ENCODE measurements around the gene KRTAP4-16. TPM values are rescaled to one million over a fixed set of nuclear protein-coding genes. Genes with fewer than 3 reads are reported as not detected.
"Not testable (repeated sequence)": the region's sequence is repeated elsewhere in the genome, so short reads cannot be mapped to it uniquely, and the experiment has no call there.

The KRTAP4-16 gene
- total and polyA plus RNA-seq, 2 donors (not counting 1 experiment from before 2014, with no cell fraction given) = not detected

DNA sequence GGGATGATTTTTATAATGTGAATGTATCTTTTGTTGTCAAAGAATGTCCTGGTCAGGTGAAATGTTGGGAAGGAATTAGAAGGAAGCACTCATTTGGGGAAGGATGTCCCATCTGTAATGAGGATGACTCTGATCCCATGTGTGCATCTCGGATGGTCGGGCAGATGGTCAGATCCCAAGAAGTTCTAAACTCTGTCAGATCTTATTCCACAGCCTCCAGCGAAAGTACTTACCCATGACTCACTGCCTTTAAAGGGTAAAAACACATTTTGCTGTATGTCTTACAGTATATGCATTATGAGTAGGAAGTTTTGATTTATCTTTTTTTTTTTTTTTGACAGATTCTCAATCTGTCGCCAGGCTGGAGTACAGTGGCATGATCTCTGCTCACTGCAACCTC is 16.7 kb upstream of the KRTAP4-16 start:
- Histone ChIP-seq H4K20me1 (ENCODE audit: control insufficient read depth, insufficient read depth, low read length, poor library complexity, severe bottlenecking) (no peaks in the 10 kb centered on the region), H3K27ac (ENCODE audit: low read length in 2 of 2) (peak overlapping the region in 1 of 2 donors; percentile 20), H3K4me3 (ENCODE audit: control extremely low read depth in 1 of 5, extremely low read depth in 1 of 5, insufficient read depth in 1 of 5, low read depth in 2 of 5, low read length in 4 of 5) (no peak overlapping the region), H3K9ac (ENCODE audit: low read length) (no peak overlapping the region), H3K36me3 (replicated peaks in 1 of 2; ENCODE audit: control extremely low read depth in 1 of 2, control insufficient read depth in 1 of 2, extremely low read depth in 1 of 2, insufficient read depth in 2 of 2, low read length in 1 of 2) (no peaks in the 10 kb centered on the region), H3K9me3 (ENCODE audit: control extremely low read depth in 1 of 3, control insufficient read depth in 2 of 3, insufficient read depth in 1 of 3, low read length in 2 of 3) (peaks cover 0 to 13% (median 7%) of the 10 kb centered on the region in 3 donors), H3K4me2 (replicated peaks; ENCODE audit: low read depth, low read length, poor library complexity, severe bottlenecking) (no peak overlapping the region), H2AFZ (ENCODE audit: insufficient read depth, low read depth, low read length, poor library complexity, severe bottlenecking) (no peak overlapping the region), H3K27me3 (replicated peaks in 1 of 4; ENCODE audit: control extremely low read depth in 1 of 4, control insufficient read depth in 3 of 4, insufficient read depth in 4 of 4, low read length in 3 of 4) (no peaks in the 10 kb centered on the region), H3K4me1 (ENCODE audit: control insufficient read depth in 2 of 2, insufficient read depth in 2 of 2, low read length in 2 of 2) (peaks cover 56 to 71% of the 10 kb centered on the region in 2 donors), H3K79me2 (ENCODE audit: control insufficient read depth, insufficient read depth, low read length) (no peaks in the 10 kb centered on the region)
- CTCF ChIA-PET = no interaction called here
- ATAC-seq (ENCODE audit: low read depth) = no peak
- TF ChIP-seq, protein P1, sequence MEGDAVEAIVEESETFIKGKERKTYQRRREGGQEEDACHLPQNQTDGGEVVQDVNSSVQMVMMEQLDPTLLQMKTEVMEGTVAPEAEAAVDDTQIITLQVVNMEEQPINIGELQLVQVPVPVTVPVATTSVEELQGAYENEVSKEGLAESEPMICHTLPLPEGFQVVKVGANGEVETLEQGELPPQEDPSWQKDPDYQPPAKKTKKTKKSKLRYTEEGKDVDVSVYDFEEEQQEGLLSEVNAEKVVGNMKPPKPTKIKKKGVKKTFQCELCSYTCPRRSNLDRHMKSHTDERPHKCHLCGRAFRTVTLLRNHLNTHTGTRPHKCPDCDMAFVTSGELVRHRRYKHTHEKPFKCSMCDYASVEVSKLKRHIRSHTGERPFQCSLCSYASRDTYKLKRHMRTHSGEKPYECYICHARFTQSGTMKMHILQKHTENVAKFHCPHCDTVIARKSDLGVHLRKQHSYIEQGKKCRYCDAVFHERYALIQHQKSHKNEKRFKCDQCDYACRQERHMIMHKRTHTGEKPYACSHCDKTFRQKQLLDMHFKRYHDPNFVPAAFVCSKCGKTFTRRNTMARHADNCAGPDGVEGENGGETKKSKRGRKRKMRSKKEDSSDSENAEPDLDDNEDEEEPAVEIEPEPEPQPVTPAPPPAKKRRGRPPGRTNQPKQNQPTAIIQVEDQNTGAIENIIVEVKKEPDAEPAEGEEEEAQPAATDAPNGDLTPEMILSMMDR (IDR thresholded peaks at IDR 0.05) = no peak
- no peak for TF ChIP-seq EZH2 (IDR thresholded peaks at IDR 0.05; ENCODE audit: borderline replicate concordance, insufficient read depth, low read depth, low read length, poor library complexity, severe bottlenecking)
- H3K9me3 Mint-ChIP-seq (ENCODE audit: insufficient read depth) = no peaks in the 10 kb centered on the region
- intact Hi-C loops (cut with micrococcal nuclease) = loop anchor here (5.0 kb wide), 1 partner anchor 59 kb away; the partner anchor contains the start of gene KRTAP4-2
- H3K4me3 Mint-ChIP-seq = no peak overlapping the region
- peaks cover 8% of the 10 kb centered on the region for H3K27me3 Mint-ChIP-seq
- H3K4me1 Mint-ChIP-seq = peaks cover 40% of the 10 kb centered on the region
- no CpG with 5 or more reads among the region's 4 CpGs for WGBS (ENCODE audit: insufficient coverage)
- no peak overlapping the region for H3K27ac Mint-ChIP-seq
- POLR2A ChIA-PET = no interaction called here
- no peak for DNase-seq

DNA sequence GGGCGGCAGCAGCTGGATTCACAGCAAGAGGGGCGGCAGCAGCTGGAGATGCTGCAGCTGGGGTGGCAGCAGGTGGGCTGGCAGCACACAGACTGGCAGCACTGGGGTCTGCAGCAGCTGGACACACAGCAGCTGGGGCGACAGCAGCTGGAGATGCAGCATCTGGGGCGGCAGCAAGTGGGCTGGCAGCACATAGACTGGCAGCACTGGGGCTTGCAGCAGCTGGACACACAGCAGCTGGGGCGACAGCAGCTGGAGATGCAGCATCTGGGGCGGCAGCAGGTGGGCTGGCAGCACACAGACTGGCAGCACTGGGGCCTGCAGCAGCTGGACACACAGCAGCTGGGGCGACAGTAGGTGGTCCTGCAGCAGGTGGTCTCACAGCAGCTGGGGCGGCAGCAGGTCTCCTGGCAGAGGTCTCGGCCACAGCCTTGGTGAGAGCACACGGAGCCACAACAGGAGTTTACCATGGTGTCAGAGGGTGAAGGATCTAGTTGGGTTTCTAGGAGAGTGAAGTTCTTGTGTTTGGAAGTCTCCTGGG is 15.9 kb upstream of the KRTAP4-16 start, which contains the start of gene KRTAP4-11:
Gene KRTAP4-11 (minus strand): TSS at position 528 of the 541 bp plus-strand sequence. CDS start 58 bp downstream, at position 470.
- Histone ChIP-seq H3K4me1 (ENCODE audit: control insufficient read depth in 2 of 2, insufficient read depth in 2 of 2, low read length in 2 of 2) (peaks cover 50 to 63% of the 10 kb centered on the region in 2 donors), H3K9me3 (ENCODE audit: control extremely low read depth in 1 of 3, control insufficient read depth in 2 of 3, insufficient read depth in 1 of 3, low read length in 2 of 3) (peaks cover 0 to 13% (median 7%) of the 10 kb centered on the region in 3 donors), H3K27ac (ENCODE audit: low read length in 2 of 2) (peak within 1 kb of the TSS; percentile 67 to 76)
- intact Hi-C loops (cut with micrococcal nuclease) = loop anchor here (5.0 kb wide), 1 partner anchor 59 kb away; the partner anchor contains the start of gene KRTAP4-2
- H3K27me3 Mint-ChIP-seq; ATAC-seq (ENCODE audit: low read depth); H2AFZ ChIP-seq (ENCODE audit: insufficient read depth, low read depth, low read length, poor library complexity, severe bottlenecking); H3K4me2 ChIP-seq (replicated peaks; ENCODE audit: low read depth, low read length, poor library complexity, severe bottlenecking); H3K4me3 ChIP-seq (ENCODE audit: control extremely low read depth in 1 of 5, extremely low read depth in 1 of 5, insufficient read depth in 1 of 5, low read depth in 2 of 5, low read length in 4 of 5); H3K36me3 ChIP-seq (replicated peaks in 1 of 2; ENCODE audit: control extremely low read depth in 1 of 2, control insufficient read depth in 1 of 2, extremely low read depth in 1 of 2, insufficient read depth in 2 of 2, low read length in 1 of 2); CTCF ChIA-PET; H3K9me3 Mint-ChIP-seq (ENCODE audit: insufficient read depth); H3K4me3 Mint-ChIP-seq; H3K27me3 ChIP-seq (replicated peaks in 1 of 4; ENCODE audit: control extremely low read depth in 1 of 4, control insufficient read depth in 3 of 4, insufficient read depth in 4 of 4, low read length in 3 of 4); POLR2A ChIA-PET; DNase-seq; H4K20me1 ChIP-seq (ENCODE audit: control insufficient read depth, insufficient read depth, low read length, poor library complexity, severe bottlenecking); H3K79me2 ChIP-seq (ENCODE audit: control insufficient read depth, insufficient read depth, low read length); H3K9ac ChIP-seq (ENCODE audit: low read length): not testable (repeated sequence)
- H3K4me1 Mint-ChIP-seq = peaks cover 34% of the 10 kb centered on the region
- peak within 1 kb of the TSS; percentile 42 for H3K27ac Mint-ChIP-seq
- 86% methylated on average over 9 of the region's 10 CpGs for WGBS (ENCODE audit: insufficient coverage)

Data from B cell (primary cell).